ENCODE data around the gene FAM227A.
"Not testable (repeated sequence)": the region's sequence is repeated elsewhere in the genome, so short reads cannot be mapped to it uniquely, and the experiment has no call there.

FAM227A gene

DNA sequence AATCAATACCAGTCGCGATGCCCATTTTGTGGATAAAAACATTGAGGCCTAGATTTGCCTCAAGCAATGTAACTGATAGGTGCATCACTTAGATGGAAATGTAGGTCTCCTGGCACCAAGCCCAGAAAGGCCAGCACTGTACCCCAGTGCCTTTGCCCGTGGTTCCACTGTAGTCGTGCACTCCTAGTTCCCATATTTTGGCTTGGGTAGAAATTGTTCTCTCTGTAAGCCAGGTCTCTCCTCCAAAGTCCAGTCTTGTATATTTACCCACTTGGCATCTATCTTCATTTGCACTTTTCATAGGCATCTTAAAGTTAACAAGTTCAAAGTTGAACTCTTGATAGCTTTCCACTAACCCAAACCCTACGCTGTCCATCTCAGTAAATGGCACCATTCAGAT, 44.6 kb downstream of the FAM227A start:
- no peak for DNase-seq

GRCh38 chr22:38610234-38610633, 46.0 kb downstream of the FAM227A start:
- no peak for DNase-seq

GRCh38 chr22:38608992-38609750, 47.0 kb downstream of the FAM227A start:
- DNase-seq: no peak

GRCh38 chr22:38607680-38608079, 48.5 kb downstream of the FAM227A start:
- no peak for DNase-seq

DNA sequence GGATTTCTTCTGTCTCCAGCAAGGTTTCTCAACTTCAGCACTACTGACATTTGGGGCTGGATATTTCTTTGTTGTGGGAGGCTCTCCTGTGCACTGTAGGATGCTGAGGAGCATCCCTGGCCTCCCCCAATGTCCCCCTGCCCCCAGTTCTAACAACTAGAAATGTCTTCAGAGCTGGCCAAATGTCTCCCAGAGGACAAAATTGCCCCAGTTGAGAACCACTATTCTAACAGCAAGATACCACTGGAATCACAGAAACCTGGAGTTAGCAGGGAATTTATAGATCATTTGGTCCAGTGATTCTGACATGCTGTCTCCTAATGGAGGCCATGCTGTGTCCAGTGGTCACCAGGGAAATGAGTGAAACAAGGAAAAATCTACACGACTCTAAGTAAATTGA, 54.0 kb downstream of the FAM227A start:
- DNase-seq: no peak

DNA sequence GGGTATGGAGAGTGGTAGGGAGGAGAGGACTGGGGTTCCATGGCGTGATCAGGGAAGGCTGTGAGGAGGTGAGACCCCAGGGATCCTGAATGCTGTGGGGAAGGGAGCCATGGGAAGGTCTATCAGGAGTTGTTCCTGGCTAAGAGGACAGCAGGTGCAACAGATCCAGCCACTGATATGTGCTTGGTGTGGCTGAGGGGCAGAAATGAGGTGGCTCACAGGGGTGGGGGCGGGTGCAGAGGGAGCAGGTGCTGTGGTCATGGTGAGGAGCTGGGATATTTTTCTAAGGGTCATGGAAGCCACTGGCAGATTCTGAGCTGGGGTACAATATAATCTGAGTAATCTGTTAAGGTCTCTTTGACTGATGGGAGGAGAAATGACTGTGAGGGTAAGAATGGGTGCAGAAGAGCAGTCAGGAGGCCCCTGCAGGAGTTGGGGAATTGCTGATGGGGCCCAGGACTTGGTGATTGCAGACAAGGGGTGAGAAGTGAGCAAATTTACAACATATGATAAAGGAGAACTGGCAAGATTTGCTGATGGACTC, 54.9 kb downstream of the FAM227A start:
- DNase-seq: no peak

- no peak for DNase-seq
Observed at GRCh38 chr22:38599466-38599865, 56.7 kb downstream of the FAM227A start.

DNA sequence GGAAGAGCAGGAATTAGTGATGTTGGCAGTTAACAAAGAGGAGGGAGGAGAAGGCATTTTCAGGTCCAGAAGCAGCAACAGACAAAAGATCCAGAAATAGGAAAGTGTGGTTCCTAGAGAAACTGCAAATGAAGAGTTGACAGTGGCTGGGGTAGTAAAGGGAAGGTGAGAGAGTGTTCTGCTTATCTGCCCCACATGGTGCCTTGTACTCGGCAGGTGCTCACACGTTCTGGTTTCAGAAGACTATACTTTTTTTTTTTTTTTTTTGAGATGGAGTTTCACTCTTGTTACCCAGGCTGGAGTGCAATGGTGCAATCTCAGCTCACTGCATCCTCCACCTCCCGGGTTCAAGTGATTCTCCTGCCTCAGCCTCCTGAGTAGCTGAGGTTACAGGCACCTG, 73.3 kb downstream of the FAM227A start:
- DNase-seq: not testable (repeated sequence)

- no peak for DNase-seq
Observed at GRCh38 chr22:38578505-38578904, 77.7 kb downstream of the FAM227A start.

GRCh38 chr22:38572065-38572464, 84.1 kb downstream of the FAM227A start:
- peak in 2 of 5 donors; percentile 16 to 42 for DNase-seq

- DNase-seq: peak; percentile 9 to 40 (median 19)
Observed at GRCh38 chr22:38570779-38571364, 85.3 kb downstream of the FAM227A start.

- DNase-seq: peak; percentile 97 to 99 (median 98)
Observed at GRCh38 chr22:38569972-38570778, 86.0 kb downstream of the FAM227A start, which contains the start of gene DMC1. TSS of gene DMC1 (minus strand) at chr22:38570183. CDS start at chr22:38568256, 1,927 bp downstream.

GRCh38 chr22:38569181-38569971, 86.8 kb downstream of the FAM227A start:
- DNase-seq: peak in 2 of 5 donors; percentile 3 to 7

DNA sequence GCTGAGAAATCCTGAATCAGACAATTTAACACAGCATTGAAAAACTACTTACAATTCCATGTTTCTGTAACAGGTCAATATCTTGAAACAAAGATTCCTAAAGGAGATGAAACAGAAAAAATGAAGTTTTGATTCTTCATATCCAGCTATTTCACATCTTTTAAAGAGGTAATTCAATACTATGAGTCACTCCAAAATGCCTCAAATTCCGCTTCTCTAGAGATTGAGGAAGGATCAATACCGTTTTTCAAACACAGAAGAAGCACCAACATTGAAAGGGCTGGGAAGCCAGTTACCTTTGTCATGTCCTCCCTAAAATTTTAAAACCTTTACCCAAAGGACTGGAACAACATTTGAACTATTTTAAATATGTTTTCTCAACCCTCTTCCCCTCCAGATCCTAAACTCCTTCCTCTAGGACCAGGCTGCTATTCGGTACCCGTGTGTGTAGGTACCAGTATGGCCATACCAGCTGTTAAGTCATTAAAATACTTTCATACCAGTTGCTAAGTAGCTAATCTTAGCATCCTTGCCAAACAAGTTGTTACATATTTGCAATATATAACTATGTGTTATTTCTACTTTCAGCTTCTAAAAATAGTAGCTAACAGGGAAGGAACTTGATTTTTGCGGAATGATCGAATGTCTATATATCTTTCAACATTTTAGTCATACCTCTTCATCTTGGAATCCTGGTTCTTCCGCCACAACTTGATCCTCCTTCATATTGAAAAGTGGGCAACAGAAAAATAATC, 88.5 kb downstream of the FAM227A start:
- no peak for DNase-seq

DNA sequence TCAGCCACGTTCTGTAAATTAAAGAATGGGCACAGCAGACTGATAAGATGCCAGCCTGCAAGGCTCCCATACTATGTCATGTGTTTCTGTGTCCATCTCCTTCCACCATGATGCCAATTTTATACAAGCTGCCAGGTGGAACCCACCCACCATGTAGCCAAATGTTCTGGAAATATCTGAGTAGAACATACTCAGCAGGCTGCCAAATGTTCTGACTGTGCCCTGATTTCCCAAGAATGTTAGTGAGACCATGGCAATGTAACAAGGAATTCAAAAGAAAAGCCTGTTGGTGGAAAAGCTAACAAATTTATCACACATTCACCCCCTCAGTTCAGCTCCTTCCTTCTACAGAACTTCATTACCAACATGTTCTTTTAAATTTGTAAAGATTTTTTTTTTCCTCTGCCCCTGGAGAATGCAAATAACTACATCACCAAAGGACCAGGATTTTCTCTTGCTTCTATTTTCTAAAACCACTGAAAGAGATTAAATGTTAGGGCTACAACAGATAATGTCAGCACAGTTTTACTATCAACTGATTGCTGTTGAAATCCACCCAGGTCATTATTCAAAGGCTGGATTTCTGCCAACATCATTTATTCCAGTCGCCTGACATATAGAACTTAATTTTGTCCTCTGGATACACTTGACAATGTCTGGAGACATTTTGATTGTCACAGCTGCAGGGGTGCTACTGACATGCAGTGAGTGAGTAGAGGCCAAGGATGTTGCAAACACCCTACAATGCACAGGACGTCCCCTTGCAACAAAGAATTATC, 89.3 kb downstream of the FAM227A start:
- no peak for DNase-seq

GRCh38 chr22:38565441-38565840, 90.8 kb downstream of the FAM227A start:
- no peak for DNase-seq

- no peak for DNase-seq
Observed at GRCh38 chr22:38564669-38565068, 91.5 kb downstream of the FAM227A start.

DNA sequence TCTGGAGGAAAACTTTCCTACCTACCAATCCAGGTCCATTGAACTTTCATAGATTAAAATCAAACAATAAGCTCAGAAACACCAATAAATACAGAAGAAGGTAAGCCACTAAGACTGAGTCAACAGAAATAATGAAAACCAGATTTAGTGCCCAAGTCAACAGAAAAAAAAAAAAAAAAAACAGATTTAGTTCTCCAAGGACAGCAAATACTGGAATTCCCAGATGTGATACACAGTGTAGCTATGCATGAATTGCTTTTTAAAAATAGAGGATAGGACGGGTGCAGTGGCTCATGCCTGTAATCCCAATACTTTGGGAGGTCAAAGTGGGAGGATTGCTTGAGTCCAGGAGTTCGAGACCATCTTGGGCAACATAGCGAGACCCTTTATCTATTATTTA, 101.9 kb downstream of the FAM227A start:
- no peak for DNase-seq

DNA sequence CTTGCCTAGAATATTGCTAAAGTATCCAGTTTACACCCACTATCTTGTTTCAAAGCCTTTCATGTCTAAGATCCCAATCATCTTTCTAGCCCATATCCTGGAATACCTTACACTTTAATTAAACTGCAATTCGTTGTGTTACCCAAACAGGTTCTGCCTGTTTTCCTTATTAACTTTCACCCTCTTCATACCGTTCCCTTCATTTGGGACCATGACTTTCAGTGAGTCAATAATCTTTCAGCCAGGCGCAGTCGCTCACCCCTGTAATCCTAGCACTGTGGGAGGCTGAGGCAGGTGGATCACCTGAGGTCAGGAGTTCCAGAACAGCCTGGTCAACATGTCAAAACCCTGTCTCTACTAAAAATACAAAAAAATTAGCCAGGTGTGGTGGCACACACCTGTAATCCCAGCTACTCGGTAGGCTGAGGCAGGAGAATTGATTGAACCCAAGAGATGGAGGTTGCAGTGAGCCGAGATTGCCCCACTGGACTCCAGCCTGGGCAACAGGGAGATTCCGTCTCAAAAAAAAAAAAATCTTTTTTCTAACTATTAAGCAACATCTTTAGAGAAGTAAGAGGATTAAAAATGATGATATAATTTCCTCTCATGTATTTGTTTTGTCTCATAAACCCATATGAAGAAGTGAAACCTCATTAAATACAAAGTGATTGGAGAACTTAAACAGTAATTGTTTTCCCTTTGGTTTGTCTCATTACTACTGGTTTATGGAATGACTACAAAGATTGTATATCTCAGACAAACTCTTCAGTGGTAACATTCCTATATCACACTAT, 106.9 kb downstream of the FAM227A start:
- DNase-seq: no peak

DNA sequence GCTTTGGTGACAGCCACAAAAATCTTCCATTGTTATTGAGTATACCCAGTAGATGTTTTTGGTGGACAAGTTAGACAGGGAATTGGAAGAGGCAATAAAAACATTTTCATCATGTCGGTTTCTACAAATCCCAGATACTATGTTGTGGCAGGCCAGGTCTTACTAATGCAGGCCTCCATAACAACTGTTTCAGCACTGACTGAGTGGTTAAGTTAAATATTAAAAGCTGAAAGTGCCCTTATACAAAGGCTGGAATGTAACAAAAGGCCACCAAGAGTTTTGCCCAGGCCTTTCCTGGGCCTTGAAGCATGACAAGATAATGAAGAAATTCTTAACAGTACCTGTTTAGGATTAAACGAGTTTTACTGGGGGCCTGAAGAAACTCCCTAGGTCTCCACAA, 115.5 kb downstream of the FAM227A start:
- DNase-seq: no peak

All from T-helper 1 cell (primary cell).